ENCODE measurements around the gene CDH23.

- TF ChIP-seq, protein P1, sequence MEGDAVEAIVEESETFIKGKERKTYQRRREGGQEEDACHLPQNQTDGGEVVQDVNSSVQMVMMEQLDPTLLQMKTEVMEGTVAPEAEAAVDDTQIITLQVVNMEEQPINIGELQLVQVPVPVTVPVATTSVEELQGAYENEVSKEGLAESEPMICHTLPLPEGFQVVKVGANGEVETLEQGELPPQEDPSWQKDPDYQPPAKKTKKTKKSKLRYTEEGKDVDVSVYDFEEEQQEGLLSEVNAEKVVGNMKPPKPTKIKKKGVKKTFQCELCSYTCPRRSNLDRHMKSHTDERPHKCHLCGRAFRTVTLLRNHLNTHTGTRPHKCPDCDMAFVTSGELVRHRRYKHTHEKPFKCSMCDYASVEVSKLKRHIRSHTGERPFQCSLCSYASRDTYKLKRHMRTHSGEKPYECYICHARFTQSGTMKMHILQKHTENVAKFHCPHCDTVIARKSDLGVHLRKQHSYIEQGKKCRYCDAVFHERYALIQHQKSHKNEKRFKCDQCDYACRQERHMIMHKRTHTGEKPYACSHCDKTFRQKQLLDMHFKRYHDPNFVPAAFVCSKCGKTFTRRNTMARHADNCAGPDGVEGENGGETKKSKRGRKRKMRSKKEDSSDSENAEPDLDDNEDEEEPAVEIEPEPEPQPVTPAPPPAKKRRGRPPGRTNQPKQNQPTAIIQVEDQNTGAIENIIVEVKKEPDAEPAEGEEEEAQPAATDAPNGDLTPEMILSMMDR (IDR thresholded peaks at IDR 0.05; ENCODE audit: poor library complexity) = no peak
- no peak for TF ChIP-seq EZH2 (IDR thresholded peaks at IDR 0.05; ENCODE audit: borderline replicate concordance)
Measured at GRCh38 chr10:71398976-71399375, 2.3 kb downstream of the CDH23 start.
